GM10266 (cell line): ENCODE data around the gene KRTAP2-3.

ENCODE experiments used
- DNase-seq: peaks from one replicate; pipeline ENCODE4 v3.0.0; 2012; ENCODE audit errors: extremely low spot score
- CTCF ChIP-seq: IDR thresholded peaks from 2 replicates; pipeline ENCODE4 v1.5.1; 2012; ENCODE audit warnings: mild to moderate bottlenecking, low read depth; ENCODE audit not compliant: control insufficient read depth, insufficient read depth; ENCODE audit errors: missing control alignments

KRTAP2-3 gene

GRCh38 chr17:41024697-41025096 lies 35.2 kb downstream of the KRTAP2-3 start:
- no peak for TF ChIP-seq CTCF
- no peak for DNase-seq

GRCh38 chr17:41020336-41020735 lies 39.6 kb downstream of the KRTAP2-3 start:
- no peak for TF ChIP-seq CTCF
- DNase-seq, result no peak

- no peak for DNase-seq
- TF ChIP-seq CTCF, result no peak
Measured at GRCh38 chr17:41019415-41019814, 40.5 kb downstream of the KRTAP2-3 start.

GRCh38 chr17:41018541-41018940 lies 41.4 kb downstream of the KRTAP2-3 start:
- no peak for TF ChIP-seq CTCF
- DNase-seq, result no peak

GRCh38 chr17:41016578-41017215 lies 43.2 kb downstream of the KRTAP2-3 start:
- no peak for TF ChIP-seq CTCF
- no peak for DNase-seq

GRCh38 chr17:41015454-41015853 lies 44.5 kb downstream of the KRTAP2-3 start:
- DNase-seq, result no peak
- TF ChIP-seq CTCF, result no peak

GRCh38 chr17:41013606-41014005 lies 46.3 kb downstream of the KRTAP2-3 start:
- TF ChIP-seq CTCF, result no peak
- no peak for DNase-seq
